ENCODE results near the gene DCP2. TPM values are rescaled to one million over a fixed set of nuclear protein-coding genes. Genes with fewer than 3 reads are reported as not detected.
A peak's percentile ranks its signal among the peaks of the same experiment; 100 is the strongest.

DCP2 gene
- total and polyA plus RNA-seq, 7 donors, result 5.5 to 26.8 (median 18.1) TPM

- no peak for TF ChIP-seq EP300 (IDR thresholded peaks at IDR 0.05)
- TF ChIP-seq POLR2AphosphoS5 (IDR thresholded peaks at IDR 0.05), result no peak
- no peak for TF ChIP-seq CTCF (IDR thresholded peaks at IDR 0.05)
- TF ChIP-seq POLR2A (IDR thresholded peaks at IDR 0.05), result no peak
- Histone ChIP-seq H3K36me3 (no peaks in the 10 kb centered on the region), H3K4me1 (peaks cover 0 to 36% (median 20%) of the 10 kb centered on the region in 4 donors), H3K27ac (peak overlapping the region; percentile 88 to 93 (median 91)), H3K27me3 (no peaks in the 10 kb centered on the region), H3K9me3 (no peaks in the 10 kb centered on the region), H3K4me3 (peak overlapping the region; percentile 77 to 93 (median 88))
- intact Hi-C loops (cut with DNase I), result loop anchor here (5.0 kb wide), 1 partner anchor 535 kb away; the partner anchor contains the start of gene YTHDC2
- WGBS, 2 donors, result 0 to 1% methylated on average over 16 of the region's 16 CpGs
- no peak for DNase-seq
Observed at GRCh38 chr5:112977440-112977861, 853 bp downstream of the DCP2 start.

DNA sequence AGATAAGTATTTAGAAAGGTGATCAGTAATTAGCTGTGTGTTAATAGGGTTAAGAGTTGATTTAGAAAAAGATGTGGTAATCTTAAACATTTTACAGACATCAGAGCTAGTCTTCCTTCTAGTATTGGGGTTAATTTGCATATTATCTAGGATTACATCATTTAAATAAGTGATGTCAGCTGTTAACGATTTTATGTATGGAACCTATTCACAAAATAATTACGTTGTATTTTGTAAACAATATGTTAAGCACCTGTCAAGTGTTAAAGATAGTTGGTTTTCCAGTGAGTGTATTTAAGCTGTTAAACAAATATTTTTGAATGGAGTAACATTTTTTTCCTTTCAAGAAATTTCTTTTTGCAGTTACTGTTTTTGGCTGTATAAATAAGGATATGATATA lies 2.2 kb downstream of the DCP2 start:
- TF ChIP-seq POLR2AphosphoS5 (IDR thresholded peaks at IDR 0.05) (no peak), POLR2A (IDR thresholded peaks at IDR 0.05) (no peak), EP300 (IDR thresholded peaks at IDR 0.05) (no peak), CTCF (IDR thresholded peaks at IDR 0.05) (no peak)
- DNase-seq, result no peak
- Histone ChIP-seq H3K27ac (no peak overlapping the region), H3K4me1 (peaks cover 0 to 36% (median 20%) of the 10 kb centered on the region in 4 donors), H3K4me3 (peak overlapping the region in 1 of 4 donors; percentile 84), H3K27me3 (no peaks in the 10 kb centered on the region), H3K36me3 (no peaks in the 10 kb centered on the region), H3K9me3 (no peaks in the 10 kb centered on the region)
- WGBS, 2 donors, result 10 to 38% methylated on average over 2 of the region's 2 CpGs
- intact Hi-C loops (cut with DNase I), result loop anchor here (5.0 kb wide), 1 partner anchor 533 kb away; the partner anchor contains the start of gene YTHDC2

- H3K27ac ChIP-seq, result no peak overlapping the region
- DNase-seq, result no peak
- H3K4me3 ChIP-seq, result no peak overlapping the region
- TF ChIP-seq CTCF (IDR thresholded peaks at IDR 0.05) (no peak), POLR2A (IDR thresholded peaks at IDR 0.05) (no peak), EP300 (IDR thresholded peaks at IDR 0.05) (no peak), POLR2AphosphoS5 (IDR thresholded peaks at IDR 0.05) (no peak)
- WGBS, 2 donors, result 71 to 80% methylated on average over 3 of the region's 3 CpGs
- intact Hi-C loops (cut with DNase I), result loop anchor here (5.0 kb wide), 1 partner anchor 533 kb away; the partner anchor contains the start of gene YTHDC2
- H3K36me3 ChIP-seq, result no peaks in the 10 kb centered on the region
- peaks cover 0 to 36% (median 20%) of the 10 kb centered on the region in 4 donors for H3K4me1 ChIP-seq
- H3K9me3 ChIP-seq, result no peaks in the 10 kb centered on the region
- no peaks in the 10 kb centered on the region for H3K27me3 ChIP-seq
Observed at GRCh38 chr5:112979723-112980122, 3.1 kb downstream of the DCP2 start.

GRCh38 chr5:112983363-112983762 lies 6.8 kb downstream of the DCP2 start:
- DNase-seq, result no peak
- no peaks in the 10 kb centered on the region for H3K27me3 ChIP-seq
- no peak overlapping the region for H3K4me3 ChIP-seq
- H3K27ac ChIP-seq, result no peak overlapping the region
- H3K36me3 ChIP-seq, result no peaks in the 10 kb centered on the region
- intact Hi-C loops (cut with DNase I), result no loop called here
- TF ChIP-seq POLR2A (IDR thresholded peaks at IDR 0.05) (no peak), POLR2AphosphoS5 (IDR thresholded peaks at IDR 0.05) (no peak), EP300 (IDR thresholded peaks at IDR 0.05) (no peak), CTCF (IDR thresholded peaks at IDR 0.05) (no peak)
- H3K9me3 ChIP-seq, result no peaks in the 10 kb centered on the region
- H3K4me1 ChIP-seq, result peaks cover 0 to 22% (median 9%) of the 10 kb centered on the region in 4 donors
- WGBS, 2 donors, result 91 to 97% methylated on average over 2 of the region's 2 CpGs

DNA sequence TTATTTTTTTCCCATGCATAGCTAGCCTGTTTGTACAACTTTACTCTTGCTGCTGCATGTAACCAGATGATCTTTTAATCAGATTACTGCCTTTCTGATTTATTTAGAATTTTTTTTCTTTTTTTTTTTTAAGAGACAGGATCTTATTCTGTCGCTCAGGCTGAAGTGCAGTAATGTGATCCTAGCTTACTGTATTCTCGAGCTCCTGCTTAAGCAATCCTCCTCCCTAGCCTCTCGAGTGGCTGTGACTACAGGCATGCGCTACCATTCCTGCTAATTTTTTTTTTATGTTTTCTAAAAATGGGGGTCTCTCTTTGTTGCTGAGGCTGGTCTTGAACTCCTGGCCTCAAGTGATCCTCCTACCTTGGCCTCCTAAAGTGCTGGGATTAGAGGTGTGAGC lies 9.6 kb downstream of the DCP2 start:
- TF ChIP-seq EP300 (IDR thresholded peaks at IDR 0.05), result no peak
- no peak for TF ChIP-seq POLR2AphosphoS5 (IDR thresholded peaks at IDR 0.05)
- no peak for TF ChIP-seq POLR2A (IDR thresholded peaks at IDR 0.05)
- TF ChIP-seq CTCF (IDR thresholded peaks at IDR 0.05), result no peak
- intact Hi-C loops (cut with DNase I), result no loop called here
- H3K27me3 ChIP-seq, result no peaks in the 10 kb centered on the region
- peaks cover 0 to 8% (median 0%) of the 10 kb centered on the region in 4 donors for H3K36me3 ChIP-seq
- 97 to 98% methylated on average over 4 of the region's 4 CpGs for WGBS, 2 donors
- DNase-seq, result no peak
- H3K4me3 ChIP-seq, result no peak overlapping the region
- peaks cover 0 to 5% (median 0%) of the 10 kb centered on the region in 4 donors for H3K4me1 ChIP-seq
- no peaks in the 10 kb centered on the region for H3K9me3 ChIP-seq
- no peak overlapping the region for H3K27ac ChIP-seq
